ENCODE data around the gene KRT81.
"Not testable (repeated sequence)": the region's sequence is repeated elsewhere in the genome, so short reads cannot be mapped to it uniquely, and the experiment has no call there.

The KRT81 gene

GRCh38 chr12:52308806-52309425, 17.6 kb upstream of the KRT81 start:
- no peak for TF ChIP-seq CTCF (IDR thresholded peaks at IDR 0.05; ENCODE audit: low read depth, low read length)
- peak overlapping the region in 1 of 2 donors; percentile 56 for H3K4me3 ChIP-seq (replicated peaks in 1 of 2; ENCODE audit: low read depth in 2 of 2, low read length in 2 of 2)
- DNase-seq (ENCODE audit: low read depth in 2 of 2), result no peak

GRCh38 chr12:52307836-52308805, 16.8 kb upstream of the KRT81 start:
- TF ChIP-seq CTCF (IDR thresholded peaks at IDR 0.05; ENCODE audit: low read depth, low read length), result no peak
- peak; percentile 29 to 53 for DNase-seq (ENCODE audit: low read depth in 2 of 2)
- H3K4me3 ChIP-seq (replicated peaks in 1 of 2; ENCODE audit: low read depth in 2 of 2, low read length in 2 of 2), result peak overlapping the region; percentile 41 to 56

GRCh38 chr12:52306731-52307130, 15.4 kb upstream of the KRT81 start:
- TF ChIP-seq CTCF (IDR thresholded peaks at IDR 0.05; ENCODE audit: low read depth, low read length), result no peak
- H3K4me3 ChIP-seq (replicated peaks in 1 of 2; ENCODE audit: low read depth in 2 of 2, low read length in 2 of 2), result no peak overlapping the region
- no peak for DNase-seq (ENCODE audit: low read depth in 2 of 2)

GRCh38 chr12:52305921-52306705, 14.8 kb upstream of the KRT81 start:
- DNase-seq (ENCODE audit: low read depth in 2 of 2), result no peak
- no peak overlapping the region for H3K4me3 ChIP-seq (replicated peaks in 1 of 2; ENCODE audit: low read depth in 2 of 2, low read length in 2 of 2)
- peak; percentile 36 for TF ChIP-seq CTCF (IDR thresholded peaks at IDR 0.05; ENCODE audit: low read depth, low read length)

- DNase-seq (ENCODE audit: low read depth in 2 of 2); H3K4me3 ChIP-seq (replicated peaks in 1 of 2; ENCODE audit: low read depth in 2 of 2, low read length in 2 of 2): not testable (repeated sequence)
Observed at GRCh38 chr12:52304941-52305411, 13.6 kb upstream of the KRT81 start.

- DNase-seq (ENCODE audit: low read depth in 2 of 2); H3K4me3 ChIP-seq (replicated peaks in 1 of 2; ENCODE audit: low read depth in 2 of 2, low read length in 2 of 2): not testable (repeated sequence)
Observed at GRCh38 chr12:52302242-52302914, 11.0 kb upstream of the KRT81 start.

- not testable (repeated sequence) for DNase-seq (ENCODE audit: low read depth in 2 of 2); H3K4me3 ChIP-seq (replicated peaks in 1 of 2; ENCODE audit: low read depth in 2 of 2, low read length in 2 of 2)
Observed at GRCh38 chr12:52301721-52302120, 10.4 kb upstream of the KRT81 start.
